ENCODE results near the gene MRPS27.

Gene MRPS27

DNA sequence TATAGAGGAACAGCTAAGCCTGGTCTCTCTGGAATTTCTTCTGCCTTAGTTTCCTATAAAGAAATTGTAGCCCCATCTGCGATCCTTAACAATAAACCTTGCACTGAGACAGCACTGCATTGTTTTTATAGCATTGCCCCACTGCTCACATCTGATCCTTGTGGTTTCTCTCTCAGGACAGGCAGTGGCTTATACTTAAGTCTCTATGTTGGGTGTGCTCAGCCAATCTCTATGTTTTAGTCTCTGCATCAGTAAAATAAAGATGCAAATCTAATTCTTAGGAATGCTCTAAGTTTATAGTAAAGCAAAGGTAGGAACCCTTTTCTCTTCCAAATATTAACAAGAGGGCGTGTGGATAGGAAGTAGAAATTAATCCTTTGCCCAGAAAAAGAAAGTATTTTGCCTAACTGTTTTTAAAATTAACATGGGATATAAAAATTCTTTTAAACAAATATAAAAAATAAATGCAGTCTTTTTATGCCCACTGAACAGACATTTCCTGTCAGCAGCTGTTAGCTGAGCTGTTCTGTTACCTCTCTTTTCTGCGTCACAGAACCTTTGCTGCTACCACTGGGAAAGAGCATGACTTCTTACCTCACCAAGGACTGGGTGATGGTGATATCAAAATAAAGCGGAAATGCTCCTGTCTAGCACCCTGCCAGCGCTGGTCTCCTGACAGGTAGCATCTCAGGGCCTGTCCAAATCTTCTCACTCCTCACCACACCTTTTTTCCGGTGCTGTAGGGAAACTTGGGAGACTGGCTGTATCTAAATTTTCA, 29.5 kb downstream of the MRPS27 start:
- DNase-seq = no peak

DNA sequence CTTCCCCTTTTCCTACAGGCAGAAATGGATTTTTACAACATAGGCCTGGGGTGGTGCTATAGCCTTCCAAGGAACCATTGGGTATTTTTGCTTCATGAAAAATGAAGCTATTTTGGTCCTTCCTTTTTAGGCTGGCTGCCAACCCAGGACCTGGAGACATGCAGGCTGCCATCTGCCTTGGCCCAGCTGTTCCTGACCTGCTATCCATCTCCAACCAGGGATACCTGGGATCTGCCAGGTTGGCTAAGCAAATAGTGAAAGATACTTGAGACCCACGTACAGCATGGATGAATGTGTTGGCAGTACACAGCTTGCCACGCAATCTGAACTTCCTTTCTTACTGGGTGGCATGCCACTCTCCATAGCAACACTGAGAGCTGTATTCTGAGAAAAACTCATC, 31.1 kb downstream of the MRPS27 start:
- DNase-seq = peak; percentile 36

DNA sequence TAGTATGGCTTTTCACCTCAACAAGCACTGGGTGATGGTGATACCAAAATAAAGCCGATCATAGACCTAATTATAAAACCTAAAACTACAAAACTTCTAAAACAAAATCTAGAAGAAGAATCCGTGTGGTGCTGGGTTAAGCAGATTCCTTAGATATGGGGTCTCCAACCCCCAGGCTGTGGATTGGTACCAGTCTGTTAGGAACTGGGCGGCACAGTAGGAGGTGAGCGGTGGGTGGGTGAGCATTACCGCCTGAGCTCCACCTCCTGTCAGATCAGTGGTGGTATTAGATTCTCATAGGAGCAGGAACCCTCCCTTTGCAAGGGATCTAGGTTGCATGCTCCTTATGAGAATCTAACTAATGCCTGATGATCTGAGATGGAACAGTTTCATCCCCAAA, 33.2 kb downstream of the MRPS27 start:
- DNase-seq = no peak

DNA sequence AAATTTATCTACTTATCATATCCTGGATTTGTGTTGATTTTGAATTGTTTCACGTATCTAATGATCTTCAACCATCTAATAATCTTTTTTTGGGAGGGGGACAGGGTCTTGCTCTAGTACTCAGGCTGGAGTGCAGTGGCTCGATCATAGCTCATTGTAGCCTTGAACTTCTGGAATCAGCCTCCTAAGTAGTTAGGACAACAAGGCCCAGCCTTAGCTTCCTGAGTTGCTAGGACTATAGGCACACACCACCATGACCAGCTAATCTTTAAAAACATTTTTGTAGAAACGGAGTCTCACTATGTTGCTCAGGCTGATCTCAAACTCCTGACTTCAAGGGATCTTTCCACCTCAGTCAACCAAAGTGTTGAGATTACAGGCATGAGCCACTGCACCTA, 34.6 kb downstream of the MRPS27 start:
- no peak for DNase-seq

DNA sequence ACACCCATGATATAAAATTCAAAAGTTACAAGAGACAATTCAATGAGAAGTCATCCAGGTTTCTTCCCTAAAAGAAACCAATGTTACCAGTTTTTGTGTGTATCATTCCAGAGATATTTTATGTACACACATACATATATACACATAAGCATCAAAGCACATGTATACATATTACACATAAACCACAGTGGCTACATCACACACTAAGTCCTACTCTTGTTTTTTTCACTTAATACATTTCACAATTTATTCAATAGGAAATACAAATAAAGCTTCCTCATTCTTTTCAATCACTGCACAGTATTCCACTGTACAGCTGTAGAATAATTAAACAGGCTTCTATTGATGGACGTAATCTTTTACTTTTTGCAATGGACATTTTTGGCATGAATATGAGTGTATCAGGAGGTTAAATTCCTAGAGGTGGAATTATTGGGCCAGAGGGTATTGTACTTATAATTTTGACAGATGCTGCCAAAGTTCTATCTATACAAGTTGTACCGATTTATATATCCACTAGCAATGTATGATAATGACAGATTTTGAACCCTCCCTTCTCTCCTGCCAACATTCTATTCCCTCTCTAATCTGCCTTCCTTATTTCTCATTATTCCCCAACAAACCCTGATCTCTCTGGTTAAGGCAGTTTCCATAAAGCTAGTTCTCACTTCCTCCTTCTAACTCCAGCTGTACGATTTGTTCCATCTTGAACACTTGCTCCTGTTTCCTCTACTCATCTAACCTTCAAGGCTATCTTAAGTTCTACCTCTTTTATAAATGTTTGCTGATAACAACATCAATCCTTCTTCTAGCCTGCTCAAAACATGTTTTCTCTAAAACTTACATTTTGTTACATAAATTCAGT, 35.2 kb downstream of the MRPS27 start:
- no peak for DNase-seq

DNA sequence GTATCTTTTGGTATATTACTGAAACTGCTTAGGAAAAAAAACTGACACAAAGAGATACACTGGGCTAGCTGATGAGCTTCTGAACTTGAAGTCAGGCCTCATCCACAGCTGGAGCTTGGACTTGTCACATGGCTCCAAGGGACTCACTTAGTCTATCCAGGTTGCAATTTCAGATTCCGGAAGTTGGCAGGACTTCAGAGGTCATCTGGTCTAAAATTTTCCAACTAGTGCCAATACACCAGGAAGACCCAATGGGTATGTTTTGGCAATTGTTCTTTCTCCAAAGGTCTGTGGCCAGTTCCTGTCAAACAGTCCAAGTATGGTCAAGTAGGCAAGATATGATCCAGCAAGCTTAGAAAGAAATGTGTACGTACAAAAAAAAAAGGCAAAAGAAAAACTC, 36.7 kb downstream of the MRPS27 start:
- no peak for DNase-seq

DNA sequence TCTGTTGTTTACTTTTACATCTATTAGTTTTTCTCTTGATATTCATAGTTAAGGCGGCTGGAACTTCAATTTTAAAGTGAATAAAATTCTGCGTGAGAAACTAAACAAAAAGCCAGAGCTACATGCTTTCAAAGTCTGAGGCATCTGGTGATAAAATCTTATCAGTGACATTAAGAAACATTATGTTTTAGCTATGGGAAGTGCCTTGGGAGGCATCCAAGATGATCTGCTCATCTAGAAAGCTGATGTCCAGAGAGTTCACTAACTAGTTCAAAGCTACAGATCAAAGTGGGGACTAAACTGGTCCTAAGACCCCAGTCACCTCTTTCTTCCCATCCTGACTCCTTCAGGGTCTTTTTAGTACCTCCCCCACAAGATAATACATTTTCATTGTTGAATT, 37.2 kb downstream of the MRPS27 start:
- DNase-seq = no peak

DNA sequence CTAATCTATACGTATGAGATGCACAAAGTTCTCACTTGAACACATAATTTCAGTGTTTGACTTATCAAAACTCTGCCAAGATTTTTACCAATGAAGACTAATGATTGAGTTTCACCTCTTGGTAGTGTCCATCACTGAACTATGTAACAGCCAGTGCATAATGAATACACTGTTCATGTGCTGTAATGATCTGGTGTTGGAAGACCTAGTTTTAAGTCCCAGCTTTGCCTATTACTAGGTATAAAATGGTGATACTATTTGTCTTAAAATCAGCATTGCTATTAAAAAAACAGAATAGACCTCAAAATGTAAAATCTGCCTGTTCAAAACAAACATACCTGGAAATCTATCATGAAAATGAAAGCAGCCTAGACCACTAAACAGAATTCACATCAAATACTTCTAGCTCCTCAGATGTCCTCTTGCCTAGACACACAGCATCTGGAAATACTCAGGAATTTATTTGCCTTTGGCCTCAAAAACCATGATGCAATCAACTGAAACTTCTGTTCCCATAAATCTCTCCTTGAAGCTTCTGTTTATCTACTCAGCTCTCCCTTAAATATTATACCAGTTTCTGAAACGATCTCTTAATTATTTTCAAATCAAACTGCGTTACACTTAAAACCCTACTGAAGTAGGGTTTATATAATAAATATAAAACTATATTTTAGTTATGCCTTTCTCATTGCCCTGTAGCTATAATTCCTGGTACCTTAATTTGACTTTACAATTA, 38.1 kb downstream of the MRPS27 start:
- no peak for DNase-seq

DNA sequence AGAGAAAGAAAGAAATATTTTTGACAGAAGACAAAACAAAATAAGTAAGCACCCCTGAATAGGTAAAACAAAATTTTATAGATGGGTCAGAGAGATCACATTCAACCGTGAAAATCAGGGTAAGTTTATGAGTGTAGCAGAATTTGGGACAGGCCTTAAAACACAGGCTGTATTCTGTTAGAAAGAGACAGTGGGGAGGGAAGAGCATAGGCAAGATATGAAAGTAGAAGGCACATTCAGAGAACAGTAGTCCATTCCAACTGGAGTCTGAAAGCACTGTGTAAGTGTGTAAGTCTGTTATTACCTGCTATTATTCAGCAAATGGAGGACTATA, 38.6 kb downstream of the MRPS27 start:
- no peak for DNase-seq

DNA sequence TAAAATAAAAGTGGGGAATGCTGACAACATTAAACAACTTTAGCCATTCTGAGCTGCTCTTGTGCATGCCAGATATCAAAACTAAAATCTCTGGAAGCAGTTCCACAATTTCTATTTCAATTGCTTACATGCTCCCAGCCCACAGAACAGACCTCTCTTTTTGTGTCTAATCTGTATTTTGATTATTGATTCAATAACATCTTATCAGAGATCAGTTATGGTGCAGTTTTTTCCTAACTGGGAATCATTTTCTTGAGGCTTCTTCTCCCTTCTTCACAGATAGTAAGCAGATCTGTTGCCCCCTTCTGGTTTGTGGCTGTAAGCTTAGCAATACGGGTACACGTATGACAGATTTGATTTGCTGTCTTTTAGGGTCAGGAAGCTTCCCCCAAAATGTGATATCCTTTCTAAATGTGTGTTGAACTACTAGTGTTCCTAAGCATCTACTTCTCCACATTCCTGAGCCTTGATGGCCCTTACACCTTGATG, 39.4 kb downstream of the MRPS27 start:
- peak; percentile 20 for DNase-seq

DNA sequence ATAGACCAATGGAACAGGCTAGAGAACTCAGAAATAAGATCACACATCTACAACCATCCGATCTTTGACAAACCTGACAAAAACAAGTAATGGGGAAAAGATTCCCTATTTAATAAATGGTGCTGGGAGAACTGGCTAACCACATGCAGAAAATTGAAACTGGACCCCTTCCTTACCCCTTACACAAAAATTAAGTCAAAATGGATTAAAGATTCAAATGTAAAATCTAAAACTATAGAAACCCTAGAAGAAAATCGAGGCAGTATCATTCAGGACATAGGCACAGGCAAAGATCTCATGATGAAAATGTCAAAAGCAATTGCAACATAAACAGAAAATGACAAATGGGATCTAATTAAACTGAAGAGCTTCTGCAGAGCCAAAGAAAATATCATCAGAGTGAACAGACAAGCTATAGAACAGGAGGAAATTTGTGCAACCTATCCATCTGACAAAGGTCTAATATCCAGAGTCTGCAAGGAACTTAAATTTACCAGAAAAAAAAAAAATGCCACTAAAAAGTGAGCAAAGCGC, 43.8 kb downstream of the MRPS27 start:
- DNase-seq = no peak

DNA sequence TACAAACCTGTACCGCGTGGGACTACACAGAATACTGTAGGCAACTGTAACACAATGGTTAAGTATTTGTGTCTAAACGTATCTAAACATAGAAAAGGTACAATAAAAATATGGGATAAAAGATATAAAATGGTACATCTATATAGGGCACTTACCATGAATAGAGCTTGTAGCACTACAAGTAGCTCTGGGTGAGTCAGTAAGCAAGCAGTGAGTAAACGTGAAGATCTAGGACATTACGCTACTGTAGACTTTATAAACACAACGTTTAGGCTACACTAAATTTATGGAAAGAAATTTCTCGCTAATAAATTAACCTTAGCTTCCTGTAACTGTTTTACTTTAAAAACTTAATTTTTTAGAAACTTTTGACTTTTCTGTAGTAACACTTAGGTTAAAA, 46.5 kb downstream of the MRPS27 start:
- no peak for DNase-seq

DNA sequence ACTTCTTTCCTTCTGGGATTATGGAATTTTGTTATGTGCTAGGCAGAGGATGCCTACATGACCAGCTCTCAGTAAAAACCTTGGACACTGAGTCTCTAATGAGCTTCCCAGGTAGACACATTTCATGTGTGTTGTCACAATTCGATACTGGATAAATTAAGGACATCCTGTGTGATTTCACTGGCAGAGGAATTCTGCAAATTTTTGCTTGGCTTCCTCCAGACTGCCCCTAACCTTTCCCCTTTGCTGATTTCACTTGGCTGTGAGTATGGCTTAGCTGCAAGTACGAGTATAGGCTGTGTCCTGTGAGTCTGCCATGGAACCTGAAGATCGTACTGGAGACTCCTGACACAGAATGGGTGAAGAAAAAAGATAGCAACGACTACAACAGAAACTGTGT, 47.6 kb downstream of the MRPS27 start:
- no peak for DNase-seq

DNA sequence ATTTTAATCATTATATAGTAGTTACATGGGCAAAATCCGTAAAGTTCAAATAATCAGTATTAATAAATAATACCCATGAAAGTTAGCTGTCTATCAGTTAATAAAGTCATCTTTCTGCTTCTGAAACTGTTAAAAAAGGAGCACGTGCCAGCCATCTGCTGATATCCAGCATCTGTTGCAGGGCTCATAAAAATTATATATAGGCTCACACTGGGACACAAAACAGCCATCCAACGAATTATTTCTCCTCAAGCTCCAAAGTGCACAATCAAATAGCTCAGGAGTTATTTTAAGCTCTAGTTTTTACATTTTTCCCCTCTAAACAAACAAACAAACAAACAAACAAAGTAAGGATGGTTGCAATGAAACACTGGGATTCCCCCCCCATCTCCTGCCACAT, 48.3 kb downstream of the MRPS27 start:
- DNase-seq = no peak

DNA sequence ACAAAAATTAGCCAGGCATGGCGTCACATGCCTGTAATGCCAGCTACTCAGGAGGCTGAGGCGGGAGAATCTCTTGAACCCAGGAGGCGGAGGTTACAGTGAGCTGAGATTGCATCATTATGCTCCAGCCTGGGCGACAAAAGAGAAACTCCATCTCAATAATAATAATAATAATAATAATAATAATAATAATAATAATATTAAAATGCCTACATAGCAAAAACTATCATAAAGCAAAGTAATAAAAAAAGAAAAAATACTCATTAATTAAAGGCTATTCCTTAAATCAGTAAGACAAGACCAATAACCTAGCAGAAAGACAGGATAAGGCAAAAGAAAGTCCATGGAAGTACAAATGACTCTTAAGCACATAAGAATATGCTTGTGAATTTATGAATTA, 50.0 kb downstream of the MRPS27 start:
- DNase-seq = no peak

DNA sequence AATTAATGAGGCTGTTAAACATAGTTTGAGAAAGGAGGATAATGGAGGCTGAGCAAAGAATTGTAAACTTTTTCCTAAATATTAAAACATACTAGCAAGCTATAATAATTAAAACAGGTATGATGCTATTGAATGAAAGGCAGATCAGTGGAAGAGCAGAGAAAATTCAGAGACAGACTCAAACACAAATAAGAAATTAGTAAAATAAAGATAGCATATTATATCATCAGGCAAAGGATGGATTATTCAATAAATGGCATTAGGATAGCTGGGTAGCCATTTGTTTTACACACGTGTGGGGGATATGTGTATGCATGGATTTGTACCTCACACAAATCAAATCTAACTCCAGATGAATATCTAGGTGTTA, 50.6 kb downstream of the MRPS27 start:
- no peak for DNase-seq

DNA sequence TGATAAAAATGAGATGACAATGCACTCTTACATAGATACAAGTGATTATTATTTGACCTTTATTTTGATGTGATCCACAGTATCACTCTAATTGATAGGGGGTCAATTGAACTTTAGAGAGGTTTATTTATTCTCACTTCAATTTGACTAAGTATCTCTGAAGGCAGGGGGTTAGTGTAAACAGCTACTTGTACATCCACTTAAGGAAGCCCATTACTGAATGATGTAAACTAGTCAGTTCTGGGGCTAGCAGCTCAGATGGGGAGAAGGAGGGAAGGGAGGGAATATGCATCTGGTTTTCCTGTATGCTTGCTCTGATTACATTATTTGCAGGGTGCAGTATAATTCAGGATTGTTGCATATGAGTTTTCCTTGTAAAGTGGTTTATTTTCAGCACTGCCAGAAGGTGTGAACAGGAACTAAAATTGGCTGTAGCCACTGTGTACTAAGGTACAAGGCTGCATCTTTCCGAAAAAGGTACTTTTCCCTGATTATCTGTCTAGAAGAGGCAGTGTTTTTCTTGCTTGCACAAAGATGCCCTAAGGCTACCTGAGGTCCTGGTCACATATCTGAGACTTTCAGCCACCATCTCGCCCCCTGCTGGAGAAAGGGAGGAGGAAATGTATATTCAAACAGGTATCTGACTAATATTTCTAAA, 51.2 kb downstream of the MRPS27 start:
- DNase-seq = no peak

DNA sequence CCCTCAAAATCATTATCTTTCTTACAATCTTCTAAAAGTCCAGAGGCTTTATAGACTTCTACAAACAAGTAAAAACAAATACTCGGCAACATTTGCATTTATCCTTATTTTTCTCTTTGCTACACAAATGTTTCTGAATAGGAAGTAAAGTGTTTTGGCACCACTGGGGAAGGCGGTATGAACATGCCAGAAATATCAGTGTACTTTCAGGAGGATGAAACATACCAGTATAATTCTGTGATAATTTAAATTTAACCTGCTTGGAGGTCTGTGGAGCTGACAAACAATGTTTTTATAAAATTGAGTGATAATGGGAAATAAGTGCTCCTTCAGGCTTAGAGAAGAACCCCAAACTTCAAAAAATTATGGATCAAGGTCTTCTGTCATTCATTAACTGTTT, 51.8 kb downstream of the MRPS27 start:
- no peak for DNase-seq

DNA sequence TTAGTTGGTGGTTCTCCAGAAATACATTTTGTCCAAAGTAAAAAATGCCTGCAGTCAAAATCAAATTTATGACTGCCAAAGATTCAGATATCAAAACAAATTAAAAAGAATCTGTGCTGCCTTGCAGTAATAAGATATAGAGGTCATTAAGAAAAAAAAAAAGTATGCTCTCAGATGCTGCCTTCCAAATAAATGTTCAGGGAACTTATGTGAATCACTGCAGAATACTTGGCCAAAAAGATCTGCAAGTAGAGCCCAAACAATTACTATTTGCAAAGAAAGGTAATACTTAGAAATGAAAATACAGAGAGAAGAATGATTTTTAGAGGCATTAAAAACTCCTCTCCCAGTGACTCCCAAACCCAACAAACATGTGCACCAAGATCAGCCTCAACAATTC, 52.4 kb downstream of the MRPS27 start:
- DNase-seq = no peak

DNA sequence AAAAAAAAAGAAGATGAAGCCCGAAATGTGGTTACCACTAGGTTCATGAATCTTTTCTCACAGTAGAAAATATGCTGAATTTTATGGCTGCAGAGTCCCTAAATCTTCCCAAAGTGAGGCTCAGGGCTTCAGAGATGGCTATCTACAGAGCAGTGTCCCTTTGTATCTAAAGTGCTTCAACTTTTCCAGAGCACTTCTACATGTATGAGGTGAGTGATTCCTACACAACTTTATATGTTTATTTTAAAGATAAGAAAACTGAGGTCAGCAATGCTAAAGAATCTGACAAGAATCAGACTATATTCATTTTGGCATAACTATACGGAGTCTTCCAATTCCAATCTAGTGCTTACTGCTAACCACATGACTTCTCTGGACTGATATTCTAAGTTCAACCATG, 53.2 kb downstream of the MRPS27 start:
- DNase-seq = no peak

DNA sequence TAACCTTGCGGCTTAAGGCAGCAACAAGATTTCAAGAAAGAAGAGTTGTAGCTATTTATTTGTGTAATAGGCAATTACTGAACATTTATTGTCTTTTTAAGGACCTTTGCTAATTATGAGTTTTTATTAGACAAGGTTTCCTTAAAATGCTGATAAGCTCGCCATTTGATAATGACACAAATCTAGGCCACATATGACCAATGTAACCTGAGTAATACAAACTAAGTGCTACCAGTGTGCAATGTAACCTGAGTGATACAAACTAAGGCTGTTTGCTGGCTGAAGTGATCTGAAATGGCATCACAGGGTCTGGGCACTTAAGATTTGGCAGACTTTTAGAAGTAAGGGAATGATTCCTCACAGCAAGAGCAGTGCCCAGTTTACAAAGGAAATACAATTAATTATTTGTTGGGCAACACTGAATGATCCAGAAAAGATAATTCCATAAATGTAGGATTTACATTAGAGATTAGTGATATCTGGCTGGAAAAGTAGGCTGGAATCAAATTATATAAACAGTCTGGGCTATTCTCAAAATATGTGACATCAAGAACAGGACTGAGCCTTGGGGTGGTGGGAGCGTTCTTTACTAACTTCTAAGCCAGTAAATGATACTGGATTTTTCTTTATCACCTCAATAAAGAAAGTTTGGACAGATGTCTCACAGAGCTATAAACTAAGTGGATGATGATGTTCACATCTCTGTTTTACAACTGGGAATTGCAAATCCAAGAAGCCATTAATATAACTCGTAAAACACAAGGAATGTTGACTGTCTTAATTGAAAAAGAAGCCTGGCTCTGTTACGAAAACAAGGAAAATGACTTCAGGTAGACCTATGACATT, 54.8 kb downstream of the MRPS27 start:
- DNase-seq = no peak

DNA sequence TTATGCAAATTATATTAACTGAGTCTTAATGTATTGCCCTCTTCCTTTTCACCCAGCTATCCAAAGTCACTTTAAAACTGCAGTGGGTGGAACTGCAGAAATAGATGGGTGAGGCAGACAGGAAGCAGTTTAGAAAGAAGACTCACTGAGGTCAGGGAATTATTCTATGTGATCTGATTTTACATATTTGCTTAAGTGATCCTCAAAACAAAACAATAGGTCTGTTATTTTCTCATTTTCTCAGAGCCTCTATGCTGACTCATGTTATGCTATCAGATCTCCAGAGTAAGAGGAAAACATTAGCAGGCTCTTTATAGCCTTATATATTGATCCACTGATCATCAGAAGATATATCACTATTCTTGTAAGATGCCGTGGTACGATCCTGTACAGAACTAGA, 63.5 kb downstream of the MRPS27 start:
- no peak for DNase-seq

Measured in femur (tissue), 1 donor.